Tibial nerve (tissue), 4 donors: ENCODE data around the gene BTRC. TPM values are rescaled to one million over a fixed set of nuclear protein-coding genes. Genes with fewer than 3 reads are reported as not detected.

ENCODE experiments used
- DNase-seq, 2 donors: peaks; one replicate each; pipeline ENCODE4 v3.0.0-alpha.2; 2019; ENCODE audit warnings: low spot score in 2 of 2
- H3K27ac ChIP-seq, 4 donors: fragments of 200-600 bp; sonication (generic) in 3 of 4; one replicate each; pipeline ENCODE4 v1.5.1; 2017 to 2019; ENCODE audit warnings: mild to moderate bottlenecking in 1 of 4
- H3K27me3 ChIP-seq, 2 donors: fragments of 200-600 bp; sonication (generic) in 1 of 2; one replicate each; pipeline versions ENCODE4 v1.5.1 to v1.6.0; 2017 to 2019
- H3K36me3 ChIP-seq, 3 donors: fragments of 200-600 bp; sonication (generic); one replicate each; pipeline ENCODE4 v1.5.1; 2018 to 2019
- H3K4me1 ChIP-seq, 4 donors: fragments of 200-600 bp; sonication (generic) in 3 of 4; one replicate each; pipeline ENCODE4 v1.5.1; 2017 to 2019
- H3K4me3 ChIP-seq, 4 donors: fragments of 200-600 bp; sonication (generic) in 3 of 4; one replicate each; pipeline ENCODE4 v1.5.1; 2017 to 2019; ENCODE audit warnings: mild to moderate bottlenecking in 1 of 4, moderate library complexity in 1 of 4
- H3K9me3 ChIP-seq, 4 donors: fragments of 200-600 bp; sonication (generic) in 3 of 4; one replicate each; pipeline ENCODE4 v1.5.1; 2017 to 2019
- EP300 ChIP-seq, 2 donors: sonication (generic); formaldehyde crosslinking; IDR thresholded peaks; one replicate each; pipeline ENCODE4 v1.6.1; 2017; ENCODE audit warnings: antibody characterized with exemption in 2 of 2, mild to moderate bottlenecking in 1 of 2
- POLR2A ChIP-seq, 2 donors: fragments of 450-650 bp; IDR thresholded peaks; one replicate each; pipeline ENCODE4 v1.6.1; 2017; ENCODE audit warnings: antibody characterized with exemption in 2 of 2, mild to moderate bottlenecking in 2 of 2, moderate library complexity in 2 of 2
- WGBS, 2 donors: methylation state at CpG; one replicate each; pipeline ENCODE4 v1.1.5; 2018; 5-methylcytosine and 5-hydroxymethylcytosine counted together
- total RNA-seq, 4 donors: library from RNA; depleted of rRNA; stranded (reverse); fragments of >200 nt; gene quantifications; one replicate each; pipeline ENCODE4 v1.1.0, GENCODE V29; 2016
- TF ChIP-seq, protein P1 (sequence below), 5 experiments: fragments of 200-600 bp in 3 of 5; fragments of 450-650 bp in 2 of 5; sonication (generic) in 3 of 5; IDR thresholded peaks; one replicate each; pipeline ENCODE4 v1.5.1; 2016 to 2019; ENCODE audit warnings: antibody characterized with exemption in 5 of 5, mild to moderate bottlenecking in 3 of 5, moderate library complexity in 2 of 5

The BTRC gene
- total RNA-seq, 4 donors from 2014 or later, result 7.9 to 14.2 (median 8.8) TPM

DNA sequence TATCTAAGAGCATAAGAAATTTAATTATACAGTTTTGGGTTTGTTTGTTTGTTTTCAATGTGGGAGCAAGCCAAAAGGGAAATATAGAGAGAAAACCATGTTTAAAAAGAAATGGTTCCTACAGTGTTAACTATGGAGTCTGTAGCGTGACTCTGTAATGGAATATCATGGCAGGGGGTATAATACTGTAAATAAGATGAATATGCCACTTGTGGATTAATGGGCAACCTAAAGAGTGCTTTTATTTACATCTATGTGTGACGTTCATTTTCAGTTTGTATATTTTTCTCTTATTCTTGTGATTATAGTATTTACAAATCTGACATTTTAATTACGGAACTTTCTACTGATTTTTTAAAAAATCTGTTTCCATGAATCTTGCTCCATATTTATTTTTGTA, 138.2 kb downstream of the BTRC start:
- Histone ChIP-seq H3K4me3 (no peak overlapping the region), H3K36me3 (no peaks in the 10 kb centered on the region), H3K27me3 (no peaks in the 10 kb centered on the region), H3K27ac (no peak overlapping the region), H3K9me3 (no peaks in the 10 kb centered on the region), H3K4me1 (no peaks in the 10 kb centered on the region)
- DNase-seq, result no peak
- TF ChIP-seq, protein P1, sequence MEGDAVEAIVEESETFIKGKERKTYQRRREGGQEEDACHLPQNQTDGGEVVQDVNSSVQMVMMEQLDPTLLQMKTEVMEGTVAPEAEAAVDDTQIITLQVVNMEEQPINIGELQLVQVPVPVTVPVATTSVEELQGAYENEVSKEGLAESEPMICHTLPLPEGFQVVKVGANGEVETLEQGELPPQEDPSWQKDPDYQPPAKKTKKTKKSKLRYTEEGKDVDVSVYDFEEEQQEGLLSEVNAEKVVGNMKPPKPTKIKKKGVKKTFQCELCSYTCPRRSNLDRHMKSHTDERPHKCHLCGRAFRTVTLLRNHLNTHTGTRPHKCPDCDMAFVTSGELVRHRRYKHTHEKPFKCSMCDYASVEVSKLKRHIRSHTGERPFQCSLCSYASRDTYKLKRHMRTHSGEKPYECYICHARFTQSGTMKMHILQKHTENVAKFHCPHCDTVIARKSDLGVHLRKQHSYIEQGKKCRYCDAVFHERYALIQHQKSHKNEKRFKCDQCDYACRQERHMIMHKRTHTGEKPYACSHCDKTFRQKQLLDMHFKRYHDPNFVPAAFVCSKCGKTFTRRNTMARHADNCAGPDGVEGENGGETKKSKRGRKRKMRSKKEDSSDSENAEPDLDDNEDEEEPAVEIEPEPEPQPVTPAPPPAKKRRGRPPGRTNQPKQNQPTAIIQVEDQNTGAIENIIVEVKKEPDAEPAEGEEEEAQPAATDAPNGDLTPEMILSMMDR (IDR thresholded peaks at IDR 0.05), result no peak
- TF ChIP-seq POLR2A (IDR thresholded peaks at IDR 0.05) (no peak), EP300 (IDR thresholded peaks at IDR 0.05) (no peak)
- 82 to 88% methylated on average over 3 of the region's 3 CpGs for WGBS, 2 donors

DNA sequence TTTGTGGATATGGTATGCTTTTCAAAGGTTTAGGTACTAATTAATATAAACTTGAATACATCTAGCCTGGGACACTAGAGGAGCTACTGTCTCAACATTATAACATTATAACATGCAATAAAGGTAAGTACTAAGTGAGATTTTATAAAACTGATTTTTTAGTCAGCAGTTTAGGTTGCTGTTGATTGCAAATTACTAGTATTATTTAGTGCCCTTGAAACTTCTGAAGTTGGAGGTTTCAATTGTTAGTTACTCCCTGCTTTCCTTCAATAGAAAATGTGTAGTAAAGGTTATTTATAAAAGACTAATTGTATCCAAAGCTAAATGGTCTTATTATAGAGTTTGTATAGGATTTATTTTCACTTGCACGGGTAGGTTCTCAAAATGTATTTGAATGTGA, 138.8 kb downstream of the BTRC start:
- 54% methylated on average over 1 of the region's 1 CpG for WGBS, 2 donors
- Histone ChIP-seq H3K27ac (no peak overlapping the region), H3K9me3 (no peaks in the 10 kb centered on the region), H3K36me3 (no peaks in the 10 kb centered on the region), H3K27me3 (no peaks in the 10 kb centered on the region), H3K4me1 (no peaks in the 10 kb centered on the region), H3K4me3 (no peak overlapping the region)
- TF ChIP-seq EP300 (IDR thresholded peaks at IDR 0.05), result no peak
- TF ChIP-seq, protein P1 (IDR thresholded peaks at IDR 0.05), result no peak
- TF ChIP-seq POLR2A (IDR thresholded peaks at IDR 0.05), result no peak
- DNase-seq, result no peak

DNA sequence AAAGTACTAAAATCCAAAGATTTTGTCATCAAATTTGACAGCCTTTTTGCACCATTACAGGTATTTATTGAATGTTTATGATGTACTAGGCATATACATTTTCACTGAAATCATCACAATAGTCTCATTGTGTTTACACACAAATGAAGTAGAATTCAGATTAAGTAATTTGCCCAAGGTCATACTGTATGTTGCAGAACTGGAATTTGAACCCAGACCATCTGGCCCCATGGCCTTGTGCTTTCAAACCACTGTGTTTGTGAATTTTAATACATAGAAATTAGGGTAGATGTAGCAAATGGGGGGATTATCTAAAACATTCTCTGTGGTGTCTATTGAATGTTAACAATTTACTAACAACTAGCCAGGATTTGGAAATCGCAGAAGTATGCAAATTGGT, 139.3 kb downstream of the BTRC start:
- H3K27me3 ChIP-seq, result no peaks in the 10 kb centered on the region
- DNase-seq, result no peak
- no peaks in the 10 kb centered on the region for H3K4me1 ChIP-seq
- no peaks in the 10 kb centered on the region for H3K9me3 ChIP-seq
- no peak overlapping the region for H3K4me3 ChIP-seq
- no peak overlapping the region for H3K27ac ChIP-seq
- TF ChIP-seq EP300 (IDR thresholded peaks at IDR 0.05) (no peak), POLR2A (IDR thresholded peaks at IDR 0.05) (no peak)
- TF ChIP-seq, protein P1 (IDR thresholded peaks at IDR 0.05), result no peak
- 77 to 83% methylated on average over 1 of the region's 1 CpG for WGBS, 2 donors
- no peaks in the 10 kb centered on the region for H3K36me3 ChIP-seq

DNA sequence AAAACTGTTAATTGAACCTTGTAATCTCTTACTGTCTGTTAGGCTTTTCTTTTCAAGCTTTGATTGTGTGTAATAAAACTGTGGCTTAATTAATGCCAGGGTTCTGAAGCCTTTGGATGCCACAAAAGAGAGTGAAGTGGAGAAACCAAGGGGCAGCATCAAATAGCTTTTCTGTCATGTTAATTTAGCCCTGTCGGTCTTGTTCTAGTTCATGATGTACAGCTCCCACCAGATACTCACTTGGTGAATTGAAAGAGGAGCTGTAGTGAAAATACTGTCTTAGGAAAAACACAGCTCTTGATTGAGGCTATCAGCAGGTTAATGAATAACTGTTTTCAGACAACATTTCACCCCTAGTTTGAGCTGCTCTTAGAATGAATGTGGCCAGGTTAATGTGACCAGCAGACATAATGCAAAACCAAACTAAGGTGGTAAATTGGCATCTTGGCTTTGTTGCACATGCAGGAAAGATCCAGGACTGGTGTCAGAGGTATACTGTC, 139.9 kb downstream of the BTRC start:
- TF ChIP-seq, protein P1 (IDR thresholded peaks at IDR 0.05), result no peak
- WGBS, 2 donors, result 49 to 70% methylated on average over 1 of the region's 1 CpG

DNA sequence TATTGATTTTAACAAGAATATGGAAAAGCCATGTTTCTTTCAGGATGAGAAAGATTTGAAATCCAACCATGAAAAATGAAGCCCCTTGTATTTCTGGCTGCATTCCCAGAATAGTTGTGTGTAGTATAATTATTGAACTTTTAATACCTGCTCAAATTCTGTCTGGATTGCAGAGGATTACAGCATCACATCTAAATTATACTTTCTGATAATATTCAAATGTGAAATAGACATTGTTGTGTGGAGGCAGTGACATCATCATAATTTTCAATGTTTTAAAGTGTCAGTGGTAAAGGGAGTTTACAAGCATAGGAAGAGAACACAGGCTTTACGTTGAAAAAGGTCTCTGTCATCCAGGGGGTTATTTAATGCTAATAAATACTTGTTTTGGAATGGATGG, 140.7 kb downstream of the BTRC start:
- no peak overlapping the region for H3K27ac ChIP-seq
- no peak for DNase-seq
- H3K36me3 ChIP-seq, result no peaks in the 10 kb centered on the region
- no peaks in the 10 kb centered on the region for H3K4me1 ChIP-seq
- no peaks in the 10 kb centered on the region for H3K9me3 ChIP-seq
- 84 to 90% methylated on average over 1 of the region's 1 CpG for WGBS, 2 donors
- no peak overlapping the region for H3K4me3 ChIP-seq
- H3K27me3 ChIP-seq, result no peaks in the 10 kb centered on the region
- no peak for TF ChIP-seq EP300 (IDR thresholded peaks at IDR 0.05)
- TF ChIP-seq, protein P1 (IDR thresholded peaks at IDR 0.05), result no peak
- TF ChIP-seq POLR2A (IDR thresholded peaks at IDR 0.05), result no peak

More for the DNA sequence above, 139.9 kb downstream of the BTRC start:
- H3K27me3 ChIP-seq, result no peaks in the 10 kb centered on the region
- no peak overlapping the region for H3K27ac ChIP-seq
- DNase-seq, result no peak
- H3K9me3 ChIP-seq, result no peaks in the 10 kb centered on the region
- H3K4me1 ChIP-seq, result no peaks in the 10 kb centered on the region
- H3K36me3 ChIP-seq, result no peaks in the 10 kb centered on the region
- H3K4me3 ChIP-seq, result no peak overlapping the region
